Effector memory CD8-positive, alpha-beta T cell (primary cell): ENCODE data around the gene RPUSD3.

ENCODE experiments used
- ATAC-seq: fragments of 150-1000 bp; cut with Tn5 transposase; replicated peaks from 2 replicates; pipeline ENCODE4 v1.10.0; 2021; ENCODE audit warnings: mild to moderate bottlenecking, moderate library complexity
- DNase-seq, 3 experiments: peaks; one replicate each; pipeline ENCODE4 v3.0.0; 2021
- H3K27ac Mint-ChIP-seq, 2 donors: one replicate each; pipeline ENCODE4 v1.8.0; 2022; ENCODE audit warnings: mild to moderate bottlenecking in 2 of 2, mixed read lengths in 2 of 2, moderate library complexity in 2 of 2
- H3K27me3 Mint-ChIP-seq, 2 donors: one replicate each; pipeline ENCODE4 v1.8.0; 2022; ENCODE audit warnings: mixed read lengths in 2 of 2
- H3K36me3 Mint-ChIP-seq: one replicate; pipeline ENCODE4 v1.8.0; 2022; ENCODE audit warnings: mild to moderate bottlenecking, moderate library complexity, mixed read lengths; ENCODE audit not compliant: insufficient read depth
- H3K4me1 Mint-ChIP-seq, 2 donors: one replicate each; pipeline ENCODE4 v1.8.0; 2022; ENCODE audit warnings: low read depth in 2 of 2, mixed read lengths in 2 of 2
- H3K4me3 Mint-ChIP-seq, 2 donors: one replicate each; pipeline ENCODE4 v1.8.0; 2022; ENCODE audit warnings: mild to moderate bottlenecking in 2 of 2, mixed read lengths in 2 of 2, moderate library complexity in 2 of 2
- H3K9me3 Mint-ChIP-seq, 2 donors: one replicate each; pipeline ENCODE4 v1.8.0; 2022; ENCODE audit warnings: mixed read lengths in 2 of 2

The RPUSD3 gene

GRCh38 chr3:9815986-9816385 is 27.8 kb downstream of the RPUSD3 start:
- no peak for ATAC-seq
- H3K4me1 Mint-ChIP-seq = peaks cover 5 to 8% of the 10 kb centered on the region in 2 donors
- no peak overlapping the region for H3K4me3 Mint-ChIP-seq
- H3K27ac Mint-ChIP-seq = no peak overlapping the region
- no peaks in the 10 kb centered on the region for H3K9me3 Mint-ChIP-seq
- DNase-seq = no peak
- H3K27me3 Mint-ChIP-seq = no peaks in the 10 kb centered on the region
- H3K36me3 Mint-ChIP-seq = peaks cover 13% of the 10 kb centered on the region

GRCh38 chr3:9812870-9813483 is 30.8 kb downstream of the RPUSD3 start:
- peaks cover 17% of the 10 kb centered on the region for H3K36me3 Mint-ChIP-seq
- no peaks in the 10 kb centered on the region for H3K27me3 Mint-ChIP-seq
- H3K4me1 Mint-ChIP-seq = peaks cover 30 to 32% of the 10 kb centered on the region in 2 donors
- DNase-seq (no peak), ATAC-seq (no peak)
- no peaks in the 10 kb centered on the region for H3K9me3 Mint-ChIP-seq
- peak overlapping the region in 1 of 2 donors; percentile 63 for H3K27ac Mint-ChIP-seq
- no peak overlapping the region for H3K4me3 Mint-ChIP-seq

GRCh38 chr3:9810846-9811245 is 33.0 kb downstream of the RPUSD3 start:
- peaks cover 40 to 42% of the 10 kb centered on the region in 2 donors for H3K4me1 Mint-ChIP-seq
- peaks cover 30% of the 10 kb centered on the region for H3K36me3 Mint-ChIP-seq
- ATAC-seq = no peak

GRCh38 chr3:9810433-9810770 is 33.4 kb downstream of the RPUSD3 start:
- peaks cover 34% of the 10 kb centered on the region for H3K36me3 Mint-ChIP-seq

More at GRCh38 chr3:9810846-9811245, 33.0 kb downstream of the RPUSD3 start:
- Mint-ChIP-seq H3K4me3 (peak overlapping the region; percentile 90 to 94), H3K9me3 (no peaks in the 10 kb centered on the region), H3K27ac (peak overlapping the region; percentile 33 to 99), H3K27me3 (no peaks in the 10 kb centered on the region)
- no peak for DNase-seq

GRCh38 chr3:9809615-9810432 is 34.0 kb downstream of the RPUSD3 start, which contains the start of gene TTLL3:
TSS of gene TTLL3 (plus strand) at chr3:9810262. CDS start at chr3:9810662, 400 bp downstream.
- Mint-ChIP-seq H3K4me1 (peaks cover 45 to 46% of the 10 kb centered on the region in 2 donors), H3K27ac (peak within 1 kb of the TSS; percentile 98 to 99), H3K9me3 (no peaks in the 10 kb centered on the region), H3K4me3 (peak within 1 kb of the TSS; percentile 90 to 94), H3K36me3 (peaks cover 40% of the 10 kb centered on the region), H3K27me3 (no peaks in the 10 kb centered on the region)
- ATAC-seq (peak; percentile 70), DNase-seq (peak; percentile 25 to 30 (median 26))

More at GRCh38 chr3:9810433-9810770, 33.4 kb downstream of the RPUSD3 start:
- no peaks in the 10 kb centered on the region for H3K27me3 Mint-ChIP-seq
- peak overlapping the region; percentile 90 to 94 for H3K4me3 Mint-ChIP-seq
- no peaks in the 10 kb centered on the region for H3K9me3 Mint-ChIP-seq
- peaks cover 44% of the 10 kb centered on the region in 2 donors for H3K4me1 Mint-ChIP-seq
- H3K27ac Mint-ChIP-seq = peak overlapping the region; percentile 33 to 99
- no peak for ATAC-seq
- no peak for DNase-seq

- H3K27ac Mint-ChIP-seq = peak overlapping the region; percentile 98 to 99
- no peaks in the 10 kb centered on the region for H3K9me3 Mint-ChIP-seq
- H3K4me3 Mint-ChIP-seq = peak overlapping the region; percentile 90 to 94
- H3K27me3 Mint-ChIP-seq = no peaks in the 10 kb centered on the region
- H3K4me1 Mint-ChIP-seq = peaks cover 45 to 46% of the 10 kb centered on the region in 2 donors
- DNase-seq (no peak), ATAC-seq (no peak)
- peaks cover 46% of the 10 kb centered on the region for H3K36me3 Mint-ChIP-seq
Observed at GRCh38 chr3:9809239-9809614, 34.6 kb downstream of the RPUSD3 start.

GRCh38 chr3:9808345-9809037 is 35.3 kb downstream of the RPUSD3 start:
- peak overlapping the region; percentile 90 to 94 for H3K4me3 Mint-ChIP-seq
- no peaks in the 10 kb centered on the region for H3K9me3 Mint-ChIP-seq
- ATAC-seq = peak; percentile 68
- peaks cover 53% of the 10 kb centered on the region for H3K36me3 Mint-ChIP-seq
- no peaks in the 10 kb centered on the region for H3K27me3 Mint-ChIP-seq
- peaks cover 48 to 49% of the 10 kb centered on the region in 2 donors for H3K4me1 Mint-ChIP-seq
- peak overlapping the region; percentile 98 to 99 for H3K27ac Mint-ChIP-seq
- peak; percentile 32 to 35 (median 32) for DNase-seq

GRCh38 chr3:9807981-9808344 is 35.8 kb downstream of the RPUSD3 start:
- peaks cover 51 to 54% of the 10 kb centered on the region in 2 donors for H3K4me1 Mint-ChIP-seq
- no peaks in the 10 kb centered on the region for H3K27me3 Mint-ChIP-seq
- peak overlapping the region; percentile 98 to 99 for H3K27ac Mint-ChIP-seq
- peaks cover 55% of the 10 kb centered on the region for H3K36me3 Mint-ChIP-seq
- DNase-seq (no peak), ATAC-seq (no peak)
- H3K9me3 Mint-ChIP-seq = no peaks in the 10 kb centered on the region
- peak overlapping the region; percentile 90 to 94 for H3K4me3 Mint-ChIP-seq

- Mint-ChIP-seq H3K36me3 (peaks cover 65% of the 10 kb centered on the region), H3K27me3 (no peaks in the 10 kb centered on the region), H3K4me3 (no peak overlapping the region), H3K4me1 (peaks cover 51 to 57% of the 10 kb centered on the region in 2 donors), H3K9me3 (no peaks in the 10 kb centered on the region), H3K27ac (peak overlapping the region; percentile 75 to 80)
- no peak for ATAC-seq
- DNase-seq = no peak
Observed at GRCh38 chr3:9806688-9807589, 36.9 kb downstream of the RPUSD3 start.

GRCh38 chr3:9806137-9806536 is 37.7 kb downstream of the RPUSD3 start:
- Mint-ChIP-seq H3K27me3 (no peaks in the 10 kb centered on the region), H3K36me3 (peaks cover 68% of the 10 kb centered on the region), H3K9me3 (no peaks in the 10 kb centered on the region), H3K4me1 (peaks cover 45 to 54% of the 10 kb centered on the region in 2 donors), H3K27ac (peak overlapping the region; percentile 75 to 80), H3K4me3 (no peak overlapping the region)
- no peak for ATAC-seq
- DNase-seq = no peak

- Mint-ChIP-seq H3K4me1 (peaks cover 37 to 45% of the 10 kb centered on the region in 2 donors), H3K9me3 (no peaks in the 10 kb centered on the region), H3K27ac (peak overlapping the region in 1 of 2 donors; percentile 32), H3K4me3 (no peak overlapping the region), H3K36me3 (peaks cover 75% of the 10 kb centered on the region), H3K27me3 (no peaks in the 10 kb centered on the region)
- ATAC-seq = no peak
- no peak for DNase-seq
Observed at GRCh38 chr3:9804996-9805395, 38.8 kb downstream of the RPUSD3 start.

- H3K36me3 Mint-ChIP-seq = peaks cover 88% of the 10 kb centered on the region
Observed at GRCh38 chr3:9803494-9803893, 40.3 kb downstream of the RPUSD3 start.

More at GRCh38 chr3:9803494-9803893, 40.3 kb downstream of the RPUSD3 start:
- H3K27ac Mint-ChIP-seq = peak overlapping the region; percentile 58 to 92
- no peak overlapping the region for H3K4me3 Mint-ChIP-seq
- ATAC-seq = no peak
- DNase-seq = no peak
- H3K4me1 Mint-ChIP-seq = peaks cover 25 to 32% of the 10 kb centered on the region in 2 donors
- no peaks in the 10 kb centered on the region for H3K9me3 Mint-ChIP-seq
- H3K27me3 Mint-ChIP-seq = no peaks in the 10 kb centered on the region
